Activated CD4-positive, CD25-positive, alpha-beta regulatory T cell treated with anti-CD3 and anti-CD28 coated beads, Interleukin-2, amount 50 U/mL, for 24 hours (primary cell): ENCODE results near the gene RNF5.
"Not testable (repeated sequence)": the region's sequence is repeated elsewhere in the genome, so short reads cannot be mapped to it uniquely, and the experiment has no call there.

Experiments used
- ATAC-seq, 2 donors: fragments of 150-1000 bp; cut with Tn5 transposase; one replicate each; pipeline ENCODE4 v1.10.0; 2021; ENCODE audit warnings: mild to moderate bottlenecking in 1 of 2, moderate library complexity in 1 of 2

The RNF5 gene

DNA sequence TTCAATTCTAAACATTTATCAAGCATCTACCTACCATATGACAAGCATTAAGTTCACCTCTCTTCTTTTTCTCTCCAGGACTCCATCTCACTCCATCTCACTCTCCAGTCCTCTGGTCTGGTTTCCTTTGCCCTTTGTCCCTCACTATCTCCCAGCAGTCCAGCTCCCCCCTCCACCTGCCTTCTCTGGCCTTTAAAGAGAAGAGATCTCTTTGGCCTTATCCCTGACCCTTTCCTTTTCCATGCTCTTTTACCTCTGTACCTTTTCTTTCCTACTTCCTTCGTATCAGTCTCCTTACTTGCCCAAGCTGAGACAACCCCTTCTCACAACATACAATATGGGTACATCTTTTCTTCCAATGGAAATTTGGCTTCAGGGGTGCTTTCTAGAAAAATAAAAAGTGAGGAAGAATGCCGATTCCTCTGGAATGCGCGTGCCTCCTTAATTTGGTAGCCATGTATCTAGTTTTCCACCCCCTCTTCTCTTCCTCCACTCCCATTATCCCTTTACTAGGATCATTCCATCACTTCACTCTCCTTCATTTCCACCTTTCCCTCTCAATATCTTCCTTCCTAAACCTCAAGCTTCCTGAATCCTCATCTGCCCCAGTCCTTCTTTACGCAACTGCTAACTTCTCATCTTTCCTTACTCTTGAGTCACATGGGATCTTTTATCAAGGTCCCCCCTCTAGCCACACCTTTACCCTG, 1.6 kb upstream of the RNF5 start:
- no peak for ATAC-seq

DNA sequence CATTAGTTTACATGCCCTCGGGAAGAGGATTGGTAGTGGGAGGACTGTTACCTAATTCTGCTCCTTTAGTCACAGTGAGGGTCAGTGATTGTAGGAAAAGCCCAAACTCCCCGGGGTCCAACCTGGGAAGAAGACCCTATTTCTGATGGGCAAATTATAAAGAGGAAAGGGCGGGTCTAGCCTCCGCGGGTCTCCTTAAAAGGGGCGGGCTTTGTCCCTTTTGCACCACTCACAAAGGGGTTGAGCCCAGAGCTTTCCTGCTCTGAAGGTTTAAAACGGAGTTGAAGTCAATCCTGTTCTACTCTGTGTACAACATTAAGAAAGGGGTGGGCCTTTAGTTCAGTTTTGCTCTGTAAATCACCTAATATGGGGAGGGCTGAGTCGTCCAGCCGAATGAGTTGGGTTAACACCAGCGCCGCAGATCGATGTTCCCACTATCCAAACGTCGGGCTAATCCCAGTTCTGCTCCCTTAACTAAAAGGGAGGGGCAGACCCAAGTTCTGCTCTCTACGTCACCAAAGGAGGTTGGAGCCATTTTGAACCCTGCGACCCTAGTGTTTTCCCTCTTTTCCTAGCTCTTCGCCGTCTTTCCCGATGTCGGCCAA, 920 bp upstream of the RNF5 start:
- ATAC-seq, result no peak

DNA sequence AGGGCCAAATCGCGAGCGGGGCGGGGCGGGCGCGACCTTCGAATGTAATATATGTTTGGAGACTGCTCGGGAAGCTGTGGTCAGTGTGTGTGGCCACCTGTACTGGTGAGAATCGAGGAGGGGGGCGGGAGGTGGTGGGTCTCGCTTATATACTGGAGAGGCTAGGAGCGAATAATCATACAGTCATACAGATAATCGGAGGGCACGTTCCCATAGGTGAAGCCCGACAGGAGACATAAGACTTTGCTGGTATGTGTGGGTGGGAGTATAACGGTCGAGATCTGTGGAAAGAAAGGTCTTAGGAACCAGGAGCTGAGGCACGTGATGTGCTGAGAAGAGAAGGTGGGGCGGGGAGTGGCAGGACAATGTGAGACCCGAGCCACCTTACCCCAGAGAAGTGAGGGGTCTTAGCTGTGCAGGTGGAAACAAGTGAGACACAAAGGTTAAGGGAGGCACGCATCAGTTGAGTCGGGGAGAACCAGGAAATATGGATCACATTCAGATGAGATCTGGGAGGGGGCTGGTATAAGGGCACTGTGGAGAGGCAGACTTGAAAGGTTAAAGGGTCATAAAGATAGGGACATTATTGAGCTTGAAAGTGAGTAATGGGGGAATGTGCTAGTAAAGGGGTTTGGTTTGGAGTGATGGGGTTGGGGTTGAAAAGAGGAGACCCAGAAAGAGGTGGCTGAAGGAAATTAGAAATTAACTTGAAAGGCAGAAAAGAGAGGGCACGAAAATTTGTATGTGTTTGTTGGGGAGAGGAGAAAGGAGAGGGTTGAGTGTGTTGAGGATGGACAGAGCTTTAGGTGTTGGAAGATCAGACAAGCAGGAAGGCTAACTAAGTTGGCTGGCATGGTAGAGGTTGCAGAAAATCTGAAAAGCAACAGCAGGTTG, 589 bp downstream of the RNF5 start:
- ATAC-seq, result no peak

DNA sequence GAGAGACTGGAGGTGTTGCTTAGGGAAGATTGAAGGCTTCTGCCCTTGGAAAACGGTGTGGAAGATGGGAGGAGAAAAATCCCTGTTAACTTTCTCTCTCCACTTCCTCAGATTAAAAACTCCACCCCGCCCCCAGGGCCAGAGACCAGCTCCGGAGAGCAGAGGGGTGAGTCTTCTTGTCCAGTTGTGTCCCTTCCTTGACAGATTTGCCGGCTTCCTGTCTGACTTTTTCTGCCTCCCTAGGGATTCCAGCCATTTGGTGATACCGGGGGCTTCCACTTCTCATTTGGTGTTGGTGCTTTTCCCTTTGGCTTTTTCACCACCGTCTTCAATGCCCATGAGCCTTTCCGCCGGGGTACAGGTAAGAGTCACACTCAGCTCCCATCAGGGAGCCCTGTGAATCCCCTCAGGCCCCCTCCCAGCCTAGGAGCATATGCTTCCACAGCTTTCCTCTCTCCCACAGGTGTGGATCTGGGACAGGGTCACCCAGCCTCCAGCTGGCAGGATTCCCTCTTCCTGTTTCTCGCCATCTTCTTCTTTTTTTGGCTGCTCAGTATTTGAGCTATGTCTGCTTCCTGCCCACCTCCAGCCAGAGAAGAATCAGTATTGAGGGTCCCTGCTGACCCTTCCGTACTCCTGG, 1.7 kb downstream of the RNF5 start:
- ATAC-seq, result no peak

DNA sequence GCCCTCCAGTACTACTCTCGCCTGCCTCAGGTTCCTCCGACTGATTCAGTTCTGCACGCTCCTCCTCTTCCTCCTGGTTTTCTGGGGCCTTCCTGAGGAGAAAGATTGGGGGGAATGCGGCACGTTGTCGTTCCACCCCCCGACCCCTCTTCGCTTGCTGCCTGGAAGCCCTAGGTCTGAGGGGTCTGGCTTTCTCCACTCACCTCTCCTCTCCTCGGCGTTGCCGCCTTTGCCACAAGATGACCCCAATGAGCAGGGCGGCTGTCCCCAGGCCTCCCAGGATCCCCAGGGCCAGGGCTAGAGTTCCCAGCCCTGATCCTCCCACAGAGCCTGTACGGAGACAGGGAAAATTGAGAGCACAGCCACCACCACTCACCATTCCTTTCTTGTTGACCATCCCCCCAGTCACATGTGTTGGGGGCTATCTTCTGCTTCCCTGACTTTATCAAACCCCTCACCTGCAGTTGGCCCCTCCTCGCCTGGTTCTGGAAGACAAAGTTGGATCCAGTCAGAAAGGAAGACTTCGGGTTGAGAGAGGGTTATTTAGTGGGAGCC, 3.0 kb downstream of the RNF5 start:
- no peak for ATAC-seq

DNA sequence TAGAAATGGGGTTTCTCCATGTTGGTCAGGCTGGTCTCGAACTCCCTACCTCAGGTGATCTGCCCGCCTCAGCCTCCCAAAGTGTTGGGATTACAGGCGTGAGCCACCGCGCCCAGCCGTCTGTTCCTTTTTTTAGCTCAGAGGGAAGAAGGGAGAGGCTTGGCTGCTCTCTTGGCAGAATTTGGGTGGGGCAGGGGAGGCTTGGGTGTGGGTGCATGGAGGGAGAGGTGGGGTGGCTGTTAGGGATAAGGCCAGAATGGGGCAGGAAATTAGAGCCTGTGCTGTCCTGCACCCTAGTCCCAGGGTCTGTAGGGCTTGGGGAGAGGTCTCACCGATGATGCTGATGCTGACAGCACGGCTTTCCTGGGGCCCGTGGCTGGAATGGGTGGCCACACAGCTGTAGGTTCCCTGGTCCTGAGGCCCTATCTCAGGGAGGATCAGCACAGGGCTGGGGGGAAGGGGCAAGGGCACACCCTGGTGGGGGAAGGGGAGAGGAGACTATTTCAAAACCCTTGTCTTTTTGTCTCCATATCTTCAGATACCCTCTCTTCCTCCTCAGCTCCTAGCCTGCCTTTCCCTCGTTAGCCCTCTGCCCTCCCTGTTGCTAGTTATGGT, 3.8 kb downstream of the RNF5 start:
- no peak for ATAC-seq

DNA sequence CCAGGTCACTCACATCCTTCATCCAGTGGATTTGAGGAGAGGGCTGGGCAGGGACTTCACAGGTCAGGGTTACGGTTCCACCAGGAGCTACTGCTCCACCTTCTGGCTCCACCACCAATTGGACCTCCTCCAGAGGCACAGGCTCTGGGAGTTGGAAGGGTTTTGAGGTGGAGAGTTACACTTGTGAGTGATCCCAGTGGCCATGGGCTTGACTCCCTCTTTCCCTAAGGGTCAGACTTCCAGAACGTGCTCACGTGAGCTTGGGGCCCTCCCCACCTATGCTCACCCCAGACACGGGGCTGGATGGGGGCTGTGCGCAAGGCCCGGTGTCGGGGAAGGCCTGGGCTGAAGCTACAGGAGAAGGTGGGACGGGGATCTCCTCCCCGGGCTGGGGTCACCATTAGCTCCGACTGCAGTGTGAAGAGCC, 4.4 kb downstream of the RNF5 start:
- no peak for ATAC-seq

DNA sequence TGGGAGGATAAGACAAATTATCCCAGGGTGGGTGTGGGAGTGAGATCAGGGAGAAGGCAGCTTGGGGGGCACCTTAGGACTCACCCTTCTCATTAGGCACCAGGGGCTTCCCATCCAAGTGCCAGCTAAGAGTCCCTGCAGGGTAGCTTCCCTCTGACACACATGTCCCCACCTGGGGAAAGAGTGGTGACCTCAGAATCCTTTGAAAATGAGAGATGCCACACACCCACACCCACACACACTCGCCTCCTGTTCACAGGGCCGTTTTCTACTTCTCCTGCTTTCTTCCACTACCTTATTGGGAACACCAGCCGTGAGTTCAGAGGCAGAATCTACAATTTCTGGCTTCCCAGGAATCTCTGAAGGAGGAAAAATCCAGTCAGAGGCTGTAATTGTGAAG, 4.8 kb downstream of the RNF5 start:
- ATAC-seq, result no peak

DNA sequence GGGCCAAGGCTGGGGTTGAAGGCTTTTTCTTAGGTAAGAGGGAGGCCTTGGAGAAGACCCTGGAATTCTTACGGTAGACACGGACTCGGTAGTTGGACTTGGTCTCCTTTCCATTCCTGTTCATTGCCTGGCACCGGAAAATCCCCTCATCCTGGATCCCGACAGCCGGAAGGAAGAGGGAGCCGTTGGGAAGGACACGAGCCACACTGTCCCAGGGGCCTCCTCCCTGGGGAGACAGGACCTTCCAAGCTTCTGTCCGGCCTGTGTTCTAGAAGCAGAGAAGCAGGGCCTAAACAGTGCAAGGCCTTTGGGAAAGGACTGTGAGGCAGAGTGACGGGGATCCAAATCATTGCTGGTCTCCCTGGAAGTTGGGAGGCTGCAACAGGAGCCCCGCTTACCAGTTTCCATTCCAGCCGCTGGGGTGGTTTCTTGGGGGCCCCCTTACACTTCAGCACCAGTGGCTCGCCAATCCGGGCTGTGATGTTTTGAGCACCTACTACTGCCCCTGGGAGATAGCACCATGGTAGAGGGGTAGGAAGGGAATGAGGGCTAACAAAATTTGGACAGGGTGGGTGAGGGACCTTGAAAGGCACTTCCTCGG, 5.4 kb downstream of the RNF5 start:
- ATAC-seq, result no peak

DNA sequence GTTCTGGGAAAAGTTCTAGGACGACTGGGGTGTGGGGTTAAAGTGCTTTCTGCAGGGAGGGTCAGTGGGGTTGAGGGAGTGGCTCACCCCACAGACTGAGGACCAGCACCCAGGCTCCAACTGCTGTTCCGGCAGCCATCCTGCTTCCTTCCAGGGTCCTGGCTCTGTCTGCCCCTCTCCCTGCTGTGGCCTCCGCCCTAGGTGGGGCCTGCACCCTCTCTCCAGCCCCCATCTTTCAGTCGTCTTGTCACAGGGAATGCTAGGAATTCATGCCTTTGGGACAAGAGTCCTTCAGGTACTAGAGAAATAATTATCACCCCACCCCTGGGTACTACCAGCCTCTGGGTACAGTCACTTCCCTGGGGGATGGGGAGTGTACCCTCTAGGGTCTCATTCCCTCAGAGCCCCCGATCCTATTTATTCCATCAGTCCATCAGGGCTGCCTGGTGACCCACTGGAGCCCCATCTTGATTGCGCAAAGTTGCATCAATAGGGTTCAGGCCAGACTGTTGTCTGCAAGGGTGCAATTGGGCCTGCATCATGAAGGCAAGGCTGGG, 6.0 kb downstream of the RNF5 start, which contains the start of gene AGER:
TSS of gene AGER (minus strand) at position 170 of the 557 bp plus-strand sequence. CDS start at position 139, 31 bp downstream.
- ATAC-seq, result no peak

DNA sequence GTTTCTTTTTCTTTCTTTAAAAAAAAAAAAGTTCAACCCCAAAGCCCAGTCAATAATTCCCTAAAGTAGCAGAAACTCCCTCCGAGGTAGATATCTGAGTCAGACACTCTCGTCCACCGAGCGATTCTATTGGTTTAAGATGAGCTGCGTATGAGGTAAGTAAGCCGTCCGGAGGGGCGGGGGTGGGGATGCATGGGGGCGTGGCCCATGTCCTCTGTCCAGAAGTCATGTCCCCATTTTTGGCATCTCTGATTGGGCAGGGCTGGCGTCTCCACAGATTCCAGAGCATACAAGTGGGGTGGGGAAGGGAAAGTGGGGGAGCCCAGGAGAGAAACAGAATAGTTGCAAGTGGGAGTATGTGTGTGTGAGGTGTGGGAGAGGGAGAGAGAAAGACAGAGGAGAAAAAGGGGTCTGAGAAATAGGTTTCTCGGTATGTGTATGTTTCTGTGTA, 7.5 kb downstream of the RNF5 start:
- peak; percentile 82 to 87 for ATAC-seq

DNA sequence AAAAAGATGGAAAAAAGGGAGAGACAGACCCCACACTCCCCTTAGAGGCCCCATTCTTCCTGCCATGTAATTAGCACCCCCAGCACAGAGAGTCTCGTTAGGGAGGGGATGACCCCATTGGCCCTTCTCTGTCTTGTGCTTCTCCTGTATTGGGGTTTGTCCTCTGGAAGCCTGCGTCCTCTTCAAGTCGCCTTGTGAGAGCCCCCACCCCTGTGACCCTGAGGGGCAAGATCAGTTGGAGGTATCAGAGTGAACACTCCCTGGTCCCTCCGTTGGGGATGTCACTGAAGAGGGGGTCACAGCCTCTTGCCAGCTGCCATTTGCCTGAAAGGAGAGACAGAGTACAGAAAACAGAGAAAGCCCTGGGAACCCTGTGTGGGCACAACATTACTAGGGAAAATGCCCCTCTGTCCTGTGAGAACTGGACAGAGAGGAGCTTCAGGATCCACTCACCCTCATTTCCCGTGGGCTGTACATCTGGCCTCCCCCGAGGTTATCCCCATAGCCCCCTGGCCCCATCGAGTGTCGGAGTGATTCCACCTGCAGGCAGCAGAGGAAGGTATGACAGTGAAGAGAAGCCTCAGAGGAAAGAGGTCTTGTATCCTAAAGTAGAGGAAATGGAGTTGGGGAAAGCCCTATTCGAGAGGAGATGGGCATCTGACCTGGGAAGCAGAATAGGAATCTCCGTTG, 8.1 kb downstream of the RNF5 start:
- not testable (repeated sequence) for ATAC-seq

DNA sequence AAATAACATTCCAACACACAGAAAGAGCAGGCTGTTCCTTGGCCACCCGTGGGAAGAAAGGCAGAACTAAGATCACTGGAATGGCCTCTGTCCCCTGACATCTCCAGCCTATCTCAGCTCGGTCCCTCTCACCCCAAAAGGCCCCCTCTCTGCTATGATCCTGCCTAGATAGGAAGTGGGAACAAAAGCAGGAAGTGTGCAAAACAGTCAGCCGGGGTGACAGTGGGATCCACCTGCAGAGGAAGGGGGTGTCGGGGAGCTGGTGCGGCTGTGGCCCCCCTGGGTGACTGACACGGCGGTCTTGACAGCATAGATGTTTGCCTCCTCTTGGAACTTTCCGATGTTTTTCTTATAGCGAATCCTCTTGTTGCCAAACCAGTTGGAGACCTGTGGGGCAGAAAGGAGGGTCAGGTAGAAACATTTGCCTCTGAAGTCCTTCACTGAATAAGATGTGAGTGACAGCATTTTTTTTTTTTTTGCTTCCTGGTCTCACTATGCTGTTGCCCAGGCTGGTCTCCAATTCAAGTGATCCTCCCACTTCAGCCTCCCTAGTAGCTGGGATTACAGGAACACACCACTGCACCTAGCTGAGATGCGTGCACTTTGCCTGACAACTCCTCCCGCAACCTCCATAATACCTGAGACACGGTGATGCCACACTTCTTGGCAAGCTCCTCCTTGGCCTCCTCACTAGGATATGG, 9.0 kb downstream of the RNF5 start:
- no peak for ATAC-seq

DNA sequence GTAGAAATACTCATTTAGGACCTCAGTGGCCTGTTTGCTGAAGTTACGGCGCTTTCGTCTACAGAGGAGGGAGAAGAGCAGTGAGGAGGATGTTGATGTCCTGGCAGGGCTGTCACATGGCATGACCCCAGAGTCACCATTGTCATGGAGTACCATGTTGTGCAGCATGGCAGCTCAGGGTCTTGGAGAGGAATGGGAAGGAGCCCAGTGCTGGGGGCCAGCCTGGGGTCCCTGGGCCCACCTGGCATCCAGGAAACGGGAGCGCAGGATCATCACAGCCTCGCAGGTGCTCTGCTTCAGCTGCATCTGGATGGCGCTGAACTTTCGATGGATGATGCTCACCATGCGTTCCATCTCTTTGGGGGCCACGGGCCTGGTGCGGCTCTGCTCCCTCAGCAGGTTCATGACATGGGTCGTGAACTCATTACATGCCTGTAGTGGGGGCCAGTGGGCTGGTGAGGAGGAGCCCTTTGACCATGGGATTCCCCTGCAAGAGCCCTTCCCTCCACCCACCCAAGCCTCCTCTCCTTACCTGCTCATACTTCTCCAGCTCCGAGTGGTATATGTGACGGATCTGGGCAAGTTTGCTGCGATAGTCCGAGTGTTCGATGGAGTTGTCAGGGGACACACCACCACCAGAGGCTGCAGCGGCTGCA, 9.6 kb downstream of the RNF5 start:
- ATAC-seq, result not testable (repeated sequence)

DNA sequence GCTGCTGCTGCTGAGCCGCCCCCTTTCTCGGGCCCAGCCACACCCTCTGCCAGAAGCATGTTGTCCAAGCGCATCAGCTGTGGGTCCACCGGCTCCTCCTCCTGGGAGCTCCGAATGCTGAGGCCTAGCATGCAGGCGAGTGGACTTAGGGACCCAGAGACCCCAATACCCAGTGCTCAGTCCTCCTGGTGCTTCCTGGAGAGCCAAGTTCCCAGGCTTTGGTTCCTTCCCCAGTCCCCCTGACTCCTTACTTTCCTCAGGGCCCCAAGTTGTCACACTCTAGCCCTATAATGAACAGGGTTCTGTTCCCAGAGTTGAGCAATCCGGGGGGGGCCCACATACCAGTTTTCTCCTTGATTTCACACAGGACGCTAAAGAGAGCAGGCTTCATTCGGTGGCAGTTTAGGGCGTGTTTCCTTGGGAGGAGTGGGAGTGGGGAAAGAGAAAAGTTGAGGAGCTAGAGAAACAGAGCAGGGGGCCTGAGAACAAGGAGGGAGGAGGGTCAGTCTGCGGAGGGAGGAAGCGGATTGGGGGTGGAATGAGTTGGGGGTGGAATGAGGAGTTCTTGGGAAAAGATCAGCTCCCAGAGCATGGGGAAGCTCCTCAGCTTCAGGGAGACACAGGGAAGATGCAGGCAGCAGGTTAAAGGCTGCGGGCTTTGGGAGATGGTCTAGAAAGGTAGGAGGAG, 10.3 kb downstream of the RNF5 start:
- ATAC-seq, result no peak

DNA sequence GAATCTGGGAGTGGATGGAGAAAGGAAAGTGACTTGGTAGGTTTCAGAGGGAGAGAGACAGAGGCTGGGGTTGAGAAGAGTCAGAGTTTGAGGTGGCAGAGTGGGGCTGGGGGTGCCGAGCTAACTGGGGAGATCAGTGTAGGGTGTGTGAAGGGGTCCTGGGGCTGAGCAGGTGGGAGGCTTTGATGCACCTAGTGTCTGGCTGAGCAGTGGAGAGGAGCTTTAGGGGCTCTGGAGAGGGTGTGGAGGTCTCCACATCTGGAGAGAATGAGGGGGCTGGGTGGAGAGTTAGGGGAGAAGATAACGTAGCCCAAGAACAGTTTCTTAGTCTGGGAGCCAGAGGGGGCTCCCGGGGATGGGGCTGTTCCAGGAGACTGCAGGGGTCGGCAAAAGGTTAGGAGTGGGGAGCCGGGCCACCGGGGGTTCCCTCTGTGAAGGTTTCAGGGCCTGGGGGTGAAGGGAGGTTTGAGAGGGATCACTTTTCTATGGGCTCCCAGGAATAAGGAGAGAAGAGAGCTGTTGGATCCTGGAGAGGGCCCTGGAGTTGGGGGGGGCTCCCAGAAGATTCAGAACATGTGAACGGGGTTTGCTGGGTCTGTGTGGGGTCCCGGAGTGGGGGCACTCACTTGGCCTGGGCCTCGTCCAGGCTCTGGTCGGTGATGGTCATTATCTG, 11.0 kb downstream of the RNF5 start:
- no peak for ATAC-seq

DNA sequence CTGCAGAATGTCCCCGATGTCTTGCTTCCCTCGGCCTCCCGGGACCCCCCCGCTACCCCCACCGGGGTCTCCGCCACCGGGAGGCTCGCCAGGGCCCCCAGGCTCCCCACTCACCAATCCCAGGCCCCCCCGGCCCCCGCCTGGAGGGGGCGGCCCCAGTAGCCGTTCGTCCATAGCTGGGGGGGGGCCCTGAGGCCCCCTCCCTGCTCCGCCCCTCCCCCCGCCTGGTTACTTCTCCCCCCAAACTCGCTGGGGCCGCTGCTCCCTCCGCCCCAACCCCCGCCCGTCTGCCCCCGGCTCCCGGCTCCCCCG, 11.5 kb downstream of the RNF5 start:
- no peak for ATAC-seq

DNA sequence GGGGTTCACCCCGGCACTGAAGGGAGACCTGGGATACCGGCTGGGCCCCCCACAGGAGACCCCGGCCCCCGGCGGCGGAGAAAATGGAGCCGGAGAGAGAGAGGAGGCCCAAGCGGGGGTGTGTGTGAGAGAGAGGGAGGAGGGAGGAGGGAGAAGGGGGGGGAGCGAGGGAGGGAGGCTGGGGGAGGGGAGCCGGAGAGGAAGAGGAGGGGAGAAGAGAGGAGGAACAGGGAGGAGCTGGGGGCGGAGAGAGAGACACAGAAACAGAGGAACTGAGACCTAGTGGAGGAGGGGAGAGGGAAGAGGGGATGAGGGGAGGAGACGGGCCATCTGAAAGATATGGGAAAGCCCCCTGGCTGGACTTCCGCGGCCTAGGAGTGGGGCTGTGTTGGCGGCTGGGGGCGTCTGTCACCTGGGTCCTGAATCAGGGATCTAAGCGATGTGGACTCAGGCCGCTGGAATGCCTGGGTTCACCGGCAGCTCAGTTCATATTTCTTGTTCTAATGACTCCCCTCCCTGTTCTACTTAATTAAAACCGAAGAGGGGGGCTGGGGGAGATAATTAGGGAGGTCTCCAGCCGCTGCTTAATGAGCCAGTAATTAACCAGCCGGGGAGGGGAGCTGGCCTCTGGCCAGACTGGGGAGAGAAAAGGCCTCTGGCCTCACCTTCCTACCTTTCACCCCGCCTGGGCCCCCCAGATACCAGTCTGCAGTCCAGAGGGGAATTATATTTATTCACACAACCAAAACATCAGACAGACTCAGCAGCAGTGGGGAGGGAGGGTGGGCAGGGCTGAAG, 12.0 kb downstream of the RNF5 start, which contains the start of gene PBX2:
TSS of gene PBX2 (minus strand) at position 149 of the 798 bp plus-strand sequence. CDS start 287 bp downstream, outside the sequence.
- ATAC-seq, result peak; percentile 57 to 66
